ENCODE measurements around the gene ITPR2.
"Not testable (repeated sequence)": the region's sequence is repeated elsewhere in the genome, so short reads cannot be mapped to it uniquely, and the experiment has no call there.

The ITPR2 gene

DNA sequence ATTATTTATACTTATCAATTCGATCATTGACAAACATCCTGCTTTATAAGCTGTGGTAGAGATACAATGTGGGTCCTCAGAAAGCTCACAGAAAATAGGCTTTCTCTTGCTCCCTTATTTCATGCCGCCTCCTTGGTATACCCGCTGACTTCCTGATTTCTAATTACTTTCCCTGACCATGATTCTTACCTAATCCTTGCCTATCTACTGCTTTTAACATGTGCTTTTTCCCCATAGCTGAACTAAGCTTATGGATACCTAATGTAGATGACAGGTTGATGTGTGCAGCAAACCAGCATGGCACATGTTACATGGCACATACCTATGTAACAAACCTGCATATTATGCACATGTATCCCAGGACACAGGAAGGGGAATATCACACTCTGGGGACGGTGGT lies 65.1 kb downstream of the ITPR2 start:
- peaks cover 0 to 7% (median 4%) of the 10 kb centered on the region in 5 donors for H3K4me1 ChIP-seq (ENCODE audit: control insufficient read depth in 5 of 5, insufficient read depth in 5 of 5, low read length in 5 of 5)
- H3K9me3 ChIP-seq (ENCODE audit: control insufficient read depth in 5 of 5, low read length in 5 of 5), result peaks cover 0 to 5% (median 2%) of the 10 kb centered on the region in 5 donors
- H3K36me3 ChIP-seq (ENCODE audit: control insufficient read depth in 5 of 5, insufficient read depth in 5 of 5, low read length in 5 of 5), result peaks cover 0 to 4% (median 0%) of the 10 kb centered on the region in 5 donors
- H3K4me3 ChIP-seq (ENCODE audit: low read depth in 1 of 5, low read length in 5 of 5), result no peak overlapping the region
- no peaks in the 10 kb centered on the region for H3K27me3 ChIP-seq (ENCODE audit: control insufficient read depth in 5 of 5, insufficient read depth in 4 of 5, low read length in 5 of 5)
- H3K27ac ChIP-seq (ENCODE audit: low read depth, low read length), result no peak overlapping the region
- H3K9ac ChIP-seq (ENCODE audit: low read length in 5 of 5), result no peak overlapping the region

DNA sequence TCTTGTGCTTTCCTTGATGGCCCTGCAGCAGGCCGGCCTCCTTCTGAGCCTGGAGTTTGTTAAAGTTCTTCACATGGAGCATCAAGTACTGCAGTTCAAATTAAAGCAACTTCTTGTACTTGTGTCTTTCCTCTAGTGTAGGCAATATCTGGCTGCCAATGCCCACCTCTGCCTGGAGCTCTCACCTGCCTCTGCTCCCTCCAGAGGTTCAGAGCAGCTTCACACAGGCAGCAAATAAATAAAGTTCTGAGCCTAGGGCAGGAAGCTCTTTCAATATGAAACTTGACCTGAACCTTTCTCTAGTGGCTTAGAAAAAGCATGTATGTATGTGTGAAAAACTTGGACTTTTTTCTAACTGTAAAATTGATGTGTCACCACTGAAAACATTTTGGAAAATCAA lies 65.9 kb downstream of the ITPR2 start:
- Histone ChIP-seq H3K4me1 (ENCODE audit: control insufficient read depth in 5 of 5, insufficient read depth in 5 of 5, low read length in 5 of 5) (peaks cover 0 to 7% (median 4%) of the 10 kb centered on the region in 5 donors), H3K36me3 (ENCODE audit: control insufficient read depth in 5 of 5, insufficient read depth in 5 of 5, low read length in 5 of 5) (peaks cover 0 to 4% (median 0%) of the 10 kb centered on the region in 5 donors), H3K9ac (ENCODE audit: low read length in 5 of 5) (no peak overlapping the region), H3K27ac (ENCODE audit: low read depth, low read length) (no peak overlapping the region), H3K9me3 (ENCODE audit: control insufficient read depth in 5 of 5, low read length in 5 of 5) (peaks cover 2 to 9% (median 3%) of the 10 kb centered on the region in 5 donors), H3K4me3 (ENCODE audit: low read depth in 1 of 5, low read length in 5 of 5) (no peak overlapping the region), H3K27me3 (ENCODE audit: control insufficient read depth in 5 of 5, insufficient read depth in 4 of 5, low read length in 5 of 5) (no peaks in the 10 kb centered on the region)

DNA sequence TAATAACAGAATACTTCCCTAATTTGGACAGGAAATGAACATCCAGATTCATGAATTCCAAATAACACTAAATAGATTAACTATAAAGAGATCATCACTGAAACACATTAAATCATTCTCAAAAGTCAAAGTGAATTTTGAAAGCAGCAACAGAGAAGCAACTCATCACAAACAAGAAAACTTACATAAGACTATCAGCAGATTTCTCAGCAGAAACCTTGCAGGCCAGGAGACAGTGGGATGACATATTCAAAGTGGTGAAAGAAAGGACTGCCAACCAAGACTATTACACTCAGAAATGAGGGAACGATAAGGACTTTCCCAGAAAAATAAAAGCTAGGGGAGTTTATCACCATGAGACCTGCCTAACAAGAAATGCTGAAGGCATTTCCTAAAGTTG lies 70.8 kb downstream of the ITPR2 start:
- Histone ChIP-seq H3K4me3 (ENCODE audit: low read depth in 1 of 5, low read length in 5 of 5) (no peak overlapping the region), H3K9ac (ENCODE audit: low read length in 5 of 5) (no peak overlapping the region), H3K27me3 (ENCODE audit: control insufficient read depth in 5 of 5, insufficient read depth in 4 of 5, low read length in 5 of 5) (no peaks in the 10 kb centered on the region), H3K4me1 (ENCODE audit: control insufficient read depth in 5 of 5, insufficient read depth in 5 of 5, low read length in 5 of 5) (peaks cover 0 to 3% (median 0%) of the 10 kb centered on the region in 5 donors), H3K9me3 (ENCODE audit: control insufficient read depth in 5 of 5, low read length in 5 of 5) (peaks cover 2 to 21% (median 17%) of the 10 kb centered on the region in 5 donors), H3K27ac (ENCODE audit: low read depth, low read length) (no peak overlapping the region), H3K36me3 (ENCODE audit: control insufficient read depth in 5 of 5, insufficient read depth in 5 of 5, low read length in 5 of 5) (peaks cover 0 to 4% (median 0%) of the 10 kb centered on the region in 5 donors)

DNA sequence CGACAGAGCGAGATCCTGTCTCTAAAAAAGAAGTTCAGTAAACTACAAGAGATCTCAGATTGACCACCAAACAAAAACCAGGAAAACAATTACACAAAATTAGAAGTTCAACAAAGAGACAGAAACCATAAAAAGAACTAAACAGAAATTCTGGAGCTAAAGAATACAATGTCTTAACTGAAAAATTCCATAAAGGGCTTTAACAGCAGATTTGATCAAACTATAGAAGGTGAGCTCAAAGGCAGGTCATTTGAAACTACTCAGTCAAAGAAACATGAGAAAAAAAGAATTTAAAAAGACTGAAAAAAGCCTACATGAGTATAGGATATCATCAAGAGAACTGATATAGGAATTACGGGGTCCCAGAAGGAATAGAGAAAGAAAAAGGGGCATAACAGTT lies 71.2 kb downstream of the ITPR2 start:
- no peak overlapping the region for H3K9ac ChIP-seq (ENCODE audit: low read length in 5 of 5)
- peaks cover 0 to 3% (median 0%) of the 10 kb centered on the region in 5 donors for H3K4me1 ChIP-seq (ENCODE audit: control insufficient read depth in 5 of 5, insufficient read depth in 5 of 5, low read length in 5 of 5)
- no peaks in the 10 kb centered on the region for H3K27me3 ChIP-seq (ENCODE audit: control insufficient read depth in 5 of 5, insufficient read depth in 4 of 5, low read length in 5 of 5)
- H3K36me3 ChIP-seq (ENCODE audit: control insufficient read depth in 5 of 5, insufficient read depth in 5 of 5, low read length in 5 of 5), result peaks cover 0 to 4% (median 0%) of the 10 kb centered on the region in 5 donors
- no peak overlapping the region for H3K4me3 ChIP-seq (ENCODE audit: low read depth in 1 of 5, low read length in 5 of 5)
- H3K27ac ChIP-seq (ENCODE audit: low read depth, low read length), result no peak overlapping the region
- H3K9me3 ChIP-seq (ENCODE audit: control insufficient read depth in 5 of 5, low read length in 5 of 5), result peaks cover 2 to 21% (median 17%) of the 10 kb centered on the region in 5 donors

DNA sequence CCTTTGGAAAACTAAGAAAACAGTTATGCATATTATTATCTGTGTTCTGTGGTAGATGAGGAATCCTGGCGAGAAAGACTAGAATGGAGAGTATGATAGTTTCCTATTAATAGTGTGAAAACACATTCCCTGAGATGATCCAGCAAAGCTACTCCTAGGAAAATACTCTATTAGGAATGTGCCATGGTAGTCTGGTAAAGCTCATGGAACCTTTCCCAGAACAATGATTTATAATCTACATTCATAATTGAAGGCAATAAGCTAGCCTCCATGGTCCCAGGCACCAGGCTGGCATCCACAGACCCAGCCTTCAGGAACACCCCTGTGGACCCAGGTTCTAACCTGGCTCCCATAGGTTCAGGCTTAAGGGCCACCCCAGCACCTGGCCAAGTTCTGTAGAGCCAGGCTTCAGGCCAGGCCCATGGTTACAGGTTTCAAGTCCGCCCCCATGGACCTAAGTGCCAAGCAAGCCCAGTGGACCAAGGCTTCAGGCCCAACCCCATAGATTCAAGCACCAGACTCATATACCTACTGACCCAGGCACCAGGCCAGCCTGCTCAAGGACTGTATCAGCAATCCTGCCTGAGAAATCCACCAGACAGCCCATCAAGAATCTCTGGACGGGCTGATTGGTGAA lies 72.2 kb downstream of the ITPR2 start:
- Histone ChIP-seq H3K4me3 (ENCODE audit: low read depth in 1 of 5, low read length in 5 of 5) (no peak overlapping the region), H3K27ac (ENCODE audit: low read depth, low read length) (no peak overlapping the region), H3K4me1 (ENCODE audit: control insufficient read depth in 5 of 5, insufficient read depth in 5 of 5, low read length in 5 of 5) (peaks cover 0 to 3% (median 0%) of the 10 kb centered on the region in 5 donors), H3K27me3 (ENCODE audit: control insufficient read depth in 5 of 5, insufficient read depth in 4 of 5, low read length in 5 of 5) (no peaks in the 10 kb centered on the region), H3K9me3 (ENCODE audit: control insufficient read depth in 5 of 5, low read length in 5 of 5) (peaks cover 2 to 21% (median 17%) of the 10 kb centered on the region in 5 donors), H3K36me3 (ENCODE audit: control insufficient read depth in 5 of 5, insufficient read depth in 5 of 5, low read length in 5 of 5) (no peaks in the 10 kb centered on the region), H3K9ac (ENCODE audit: low read length in 5 of 5) (no peak overlapping the region)

DNA sequence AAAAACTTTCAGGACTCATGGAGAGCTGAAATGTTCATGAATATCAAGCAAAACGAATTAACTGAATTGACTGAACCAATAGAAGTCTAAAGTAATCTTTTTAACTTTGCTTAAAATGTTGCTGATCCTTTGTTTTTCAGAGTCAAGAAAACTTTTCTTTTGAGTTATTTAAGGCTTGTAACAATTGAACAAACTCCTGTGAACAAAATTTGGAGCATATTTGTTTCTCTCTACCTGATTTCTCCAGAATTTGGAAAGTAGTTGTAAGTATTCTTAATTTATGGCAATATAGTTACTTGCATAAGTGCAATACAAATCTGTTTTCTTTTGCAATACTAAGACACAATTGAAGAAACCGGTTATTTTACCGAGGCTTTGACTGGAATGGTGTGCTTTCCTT lies 77.6 kb downstream of the ITPR2 start:
- H3K9me3 ChIP-seq (ENCODE audit: control insufficient read depth in 5 of 5, low read length in 5 of 5); H3K27ac ChIP-seq (ENCODE audit: low read depth, low read length); H3K4me1 ChIP-seq (ENCODE audit: control insufficient read depth in 5 of 5, insufficient read depth in 5 of 5, low read length in 5 of 5); H3K9ac ChIP-seq (ENCODE audit: low read length in 5 of 5); H3K27me3 ChIP-seq (ENCODE audit: control insufficient read depth in 5 of 5, insufficient read depth in 4 of 5, low read length in 5 of 5); H3K36me3 ChIP-seq (ENCODE audit: control insufficient read depth in 5 of 5, insufficient read depth in 5 of 5, low read length in 5 of 5); H3K4me3 ChIP-seq (ENCODE audit: low read depth in 1 of 5, low read length in 5 of 5): not testable (repeated sequence)

DNA sequence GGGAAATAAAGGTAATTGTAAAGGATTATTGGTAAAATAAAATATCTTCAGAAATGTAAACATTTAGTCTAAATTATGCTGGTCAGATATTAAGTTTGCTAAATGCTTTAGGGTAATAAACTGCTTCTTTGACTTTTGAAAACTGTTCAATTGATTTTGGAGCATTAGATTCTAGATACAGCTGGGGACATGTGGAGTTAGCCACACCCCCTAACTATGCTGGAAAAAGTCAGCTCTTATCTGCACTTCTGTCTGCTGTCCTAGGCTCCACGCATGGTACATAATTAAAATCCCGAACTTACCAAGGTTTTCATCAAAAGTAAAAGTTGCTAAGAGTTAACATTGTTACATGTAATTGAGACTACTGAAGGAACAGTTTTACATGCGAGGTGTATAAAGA lies 78.8 kb downstream of the ITPR2 start:
- peaks cover 0 to 5% (median 2%) of the 10 kb centered on the region in 5 donors for H3K9me3 ChIP-seq (ENCODE audit: control insufficient read depth in 5 of 5, low read length in 5 of 5)

DNA sequence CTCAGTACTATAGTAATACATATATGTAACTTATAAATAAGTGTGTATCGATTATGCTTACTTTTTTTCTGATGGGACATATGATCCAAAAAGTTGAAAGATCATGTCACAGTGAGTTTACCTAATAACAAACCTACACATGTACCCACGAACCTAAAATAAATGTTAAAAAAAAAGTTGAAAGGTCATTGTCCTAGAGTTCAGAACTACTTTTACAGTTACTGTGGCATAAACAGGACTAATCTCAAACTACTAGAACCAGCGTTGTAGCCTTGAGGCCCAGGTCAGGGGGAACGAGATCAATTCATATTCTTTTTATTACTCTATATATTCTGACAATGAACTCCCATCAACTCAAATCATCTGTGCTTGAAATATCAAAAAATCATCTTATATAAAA lies 81.8 kb downstream of the ITPR2 start:
- Histone ChIP-seq H3K9me3 (ENCODE audit: control insufficient read depth in 5 of 5, low read length in 5 of 5) (peaks cover 0 to 5% (median 2%) of the 10 kb centered on the region in 5 donors), H3K4me3 (ENCODE audit: low read depth in 1 of 5, low read length in 5 of 5) (no peak overlapping the region), H3K9ac (ENCODE audit: low read length in 5 of 5) (no peak overlapping the region), H3K27me3 (ENCODE audit: control insufficient read depth in 5 of 5, insufficient read depth in 4 of 5, low read length in 5 of 5) (no peaks in the 10 kb centered on the region), H3K27ac (ENCODE audit: low read depth, low read length) (no peak overlapping the region), H3K4me1 (ENCODE audit: control insufficient read depth in 5 of 5, insufficient read depth in 5 of 5, low read length in 5 of 5) (peaks cover 0 to 12% (median 10%) of the 10 kb centered on the region in 5 donors), H3K36me3 (ENCODE audit: control insufficient read depth in 5 of 5, insufficient read depth in 5 of 5, low read length in 5 of 5) (no peaks in the 10 kb centered on the region)

More for the DNA sequence above, 78.8 kb downstream of the ITPR2 start:
- Histone ChIP-seq H3K27me3 (ENCODE audit: control insufficient read depth in 5 of 5, insufficient read depth in 4 of 5, low read length in 5 of 5) (no peaks in the 10 kb centered on the region), H3K9ac (ENCODE audit: low read length in 5 of 5) (no peak overlapping the region), H3K4me3 (ENCODE audit: low read depth in 1 of 5, low read length in 5 of 5) (no peak overlapping the region), H3K36me3 (ENCODE audit: control insufficient read depth in 5 of 5, insufficient read depth in 5 of 5, low read length in 5 of 5) (no peaks in the 10 kb centered on the region), H3K4me1 (ENCODE audit: control insufficient read depth in 5 of 5, insufficient read depth in 5 of 5, low read length in 5 of 5) (peaks cover 0 to 3% (median 0%) of the 10 kb centered on the region in 5 donors), H3K27ac (ENCODE audit: low read depth, low read length) (no peak overlapping the region)

DNA sequence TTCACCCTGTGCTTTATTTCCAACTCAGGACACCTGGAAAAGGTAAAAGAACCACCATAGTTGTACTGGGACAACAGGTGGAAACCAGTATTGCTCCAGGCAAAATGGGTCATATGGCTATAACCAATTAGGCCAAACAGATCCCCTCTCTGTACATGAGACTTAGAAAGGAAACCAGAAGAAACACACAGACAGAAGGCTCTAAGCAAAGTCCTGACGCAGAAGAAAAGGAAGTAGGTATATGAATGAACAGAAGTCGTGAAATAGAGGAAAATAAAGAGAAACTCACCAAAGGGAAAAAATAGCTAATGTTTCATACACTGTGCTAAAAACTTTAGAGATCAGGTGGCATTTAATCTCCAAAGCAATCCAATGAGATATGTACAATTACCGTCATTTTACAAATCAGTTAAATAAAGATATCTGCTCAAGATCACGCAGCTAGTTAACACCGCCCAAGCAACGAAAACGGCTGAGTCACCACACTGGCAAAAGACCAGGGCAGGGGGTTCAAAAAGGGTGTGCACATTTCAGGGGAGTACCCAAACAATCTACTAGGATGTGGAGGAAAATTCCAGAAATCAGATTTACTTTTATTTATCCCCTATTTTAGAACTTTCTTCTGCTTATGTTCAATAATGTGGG lies 82.3 kb downstream of the ITPR2 start:
- peaks cover 0 to 17% (median 13%) of the 10 kb centered on the region in 5 donors for H3K4me1 ChIP-seq (ENCODE audit: control insufficient read depth in 5 of 5, insufficient read depth in 5 of 5, low read length in 5 of 5)

DNA sequence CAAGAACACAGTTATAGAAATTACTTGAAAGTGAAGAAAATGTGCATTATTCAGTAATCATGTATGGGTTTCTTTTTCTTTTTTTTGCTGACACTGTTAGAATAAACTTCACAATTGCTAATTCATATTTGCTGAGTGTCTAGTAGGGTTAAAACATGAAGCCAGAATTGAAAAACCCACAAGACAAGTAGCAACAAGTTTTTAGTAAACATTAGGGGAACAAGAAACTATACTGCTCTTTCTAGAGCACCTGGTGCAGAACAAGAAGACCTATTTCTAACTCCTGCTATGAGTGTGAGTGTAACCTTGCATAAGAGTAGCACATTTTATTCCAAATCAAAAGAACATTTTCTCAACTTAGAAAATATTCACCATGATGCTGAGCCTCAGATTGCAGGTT lies 83.2 kb downstream of the ITPR2 start:
- Histone ChIP-seq H3K4me1 (ENCODE audit: control insufficient read depth in 5 of 5, insufficient read depth in 5 of 5, low read length in 5 of 5) (peaks cover 0 to 22% (median 13%) of the 10 kb centered on the region in 5 donors), H3K4me3 (ENCODE audit: low read depth in 1 of 5, low read length in 5 of 5) (no peak overlapping the region), H3K27me3 (ENCODE audit: control insufficient read depth in 5 of 5, insufficient read depth in 4 of 5, low read length in 5 of 5) (no peaks in the 10 kb centered on the region), H3K27ac (ENCODE audit: low read depth, low read length) (no peak overlapping the region), H3K9me3 (ENCODE audit: control insufficient read depth in 5 of 5, low read length in 5 of 5) (peaks cover 0 to 2% (median 0%) of the 10 kb centered on the region in 5 donors), H3K9ac (ENCODE audit: low read length in 5 of 5) (no peak overlapping the region), H3K36me3 (ENCODE audit: control insufficient read depth in 5 of 5, insufficient read depth in 5 of 5, low read length in 5 of 5) (no peaks in the 10 kb centered on the region)

More for the DNA sequence above, 82.3 kb downstream of the ITPR2 start:
- Histone ChIP-seq H3K27me3 (ENCODE audit: control insufficient read depth in 5 of 5, insufficient read depth in 4 of 5, low read length in 5 of 5) (no peaks in the 10 kb centered on the region), H3K36me3 (ENCODE audit: control insufficient read depth in 5 of 5, insufficient read depth in 5 of 5, low read length in 5 of 5) (no peaks in the 10 kb centered on the region), H3K9me3 (ENCODE audit: control insufficient read depth in 5 of 5, low read length in 5 of 5) (peaks cover 0 to 5% (median 2%) of the 10 kb centered on the region in 5 donors), H3K9ac (ENCODE audit: low read length in 5 of 5) (no peak overlapping the region), H3K27ac (ENCODE audit: low read depth, low read length) (no peak overlapping the region), H3K4me3 (ENCODE audit: low read depth in 1 of 5, low read length in 5 of 5) (no peak overlapping the region)

Data from subcutaneous abdominal adipose tissue (tissue), 5 donors.